K562 (cell line): ENCODE measurements around the gene RPL28.

Source experiments
- CTCF ChIP-seq, 3 experiments: IDR thresholded peaks in 2 of 3; conservative IDR thresholded peaks in 1 of 3; 2 replicates each; pipeline ENCODE4 v1.5.1; 2011 to 2012; ENCODE audit warnings: low read length in 3 of 3, mild to moderate bottlenecking in 3 of 3, control low read depth in 2 of 3, improper control_type of control experiment in 1 of 3, inconsistent platforms in 1 of 3, low read depth in 1 of 3, mixed read lengths in 1 of 3, moderate library complexity in 1 of 3; ENCODE audit not compliant: insufficient read depth in 2 of 3
- EHMT2 ChIP-seq: fragments of 450-650 bp; IDR thresholded peaks from 2 replicates; pipeline ENCODE4 v1.6.1; 2018; ENCODE audit warnings: antibody characterized with exemption
- ELK1 ChIP-seq: sonication (generic); formaldehyde crosslinking; IDR thresholded peaks from 2 replicates; pipeline ENCODE4 v1.8.1; 2022; ENCODE audit warnings: missing genetic modification reagents
- EP300 ChIP-seq: IDR thresholded peaks from 2 replicates; pipeline ENCODE4 v1.6.1; 2012; ENCODE audit warnings: low read length, improper control_type of control experiment
- RAD21 ChIP-seq, 2 experiments: fragments of 250-450 bp in 1 of 2; fragments of 450-650 bp in 1 of 2; sonication (Bioruptor Pico) in 1 of 2; formaldehyde crosslinking in 1 of 2; IDR thresholded peaks in 1 of 2; conservative IDR thresholded peaks in 1 of 2; 2 replicates each; pipeline versions ENCODE4 v1.4.0 to v1.8.0; 2020 to 2022; ENCODE audit warnings: mild to moderate bottlenecking in 2 of 2, moderate library complexity in 1 of 2
- ZC3H11A ChIP-seq: IDR thresholded peaks from 2 replicates; pipeline ENCODE4 v1.6.1; 2012; ENCODE audit warnings: low read depth, low read length, improper control_type of control experiment

GRCh38 chr19:55440411-55441105 lies 54.8 kb downstream of the RPL28 start:
- no peak for TF ChIP-seq EP300
- TF ChIP-seq RAD21 (CRISPR knock-in tag; conservative IDR thresholded peaks at IDR 0.05 in 1 of 2, IDR thresholded peaks at IDR 0.05 in 1 of 2) = no peak
- no peak for TF ChIP-seq CTCF (IDR thresholded peaks at IDR 0.05 in 2 of 3, conservative IDR thresholded peaks at IDR 0.05 in 1 of 3; ENCODE audit: insufficient read depth in 2 of 3, low read depth in 1 of 3, low read length in 3 of 3)
- TF ChIP-seq ZC3H11A = no peak
- no peak for TF ChIP-seq ELK1 (CRISPR knock-in tag)
- no peak for TF ChIP-seq EHMT2
